GM12874 (cell line): ENCODE measurements around the gene GALNT14.

Experiments
- CTCF ChIP-seq: IDR thresholded peaks from 2 replicates; pipeline ENCODE4 v1.5.1; 2011; ENCODE audit warnings: low read depth, mild to moderate bottlenecking, control low read depth, low read length, moderate library complexity; ENCODE audit not compliant: insufficient read depth

Gene GALNT14

GRCh38 chr2:30914456-30914855 is 223.8 kb downstream of the GALNT14 start:
- no peak for TF ChIP-seq CTCF

- no peak for TF ChIP-seq CTCF
Measured at GRCh38 chr2:30912056-30912455, 226.2 kb downstream of the GALNT14 start.

- no peak for TF ChIP-seq CTCF
Measured at GRCh38 chr2:30911327-30911726, 226.9 kb downstream of the GALNT14 start.

- TF ChIP-seq CTCF: no peak
Measured at GRCh38 chr2:30910686-30911085, 227.6 kb downstream of the GALNT14 start.

GRCh38 chr2:30903326-30903725 is 234.9 kb downstream of the GALNT14 start:
- TF ChIP-seq CTCF: no peak

GRCh38 chr2:30900381-30900780 is 237.9 kb downstream of the GALNT14 start:
- no peak for TF ChIP-seq CTCF

GRCh38 chr2:30899516-30900054 is 238.7 kb downstream of the GALNT14 start:
- no peak for TF ChIP-seq CTCF

- no peak for TF ChIP-seq CTCF
Measured at GRCh38 chr2:30897539-30897938, 240.7 kb downstream of the GALNT14 start.
